Fibroblast of skin of scalp (primary cell): ENCODE data around the gene TUBGCP3.

ENCODE experiments used
- DNase-seq: peaks from one replicate; pipeline ENCODE4 v3.0.0-alpha.2; 2013

TUBGCP3 gene

GRCh38 chr13:112451512-112452379 lies 136.2 kb downstream of the TUBGCP3 start:
- DNase-seq = no peak

- no peak for DNase-seq
Observed at GRCh38 chr13:112450904-112451240, 137.1 kb downstream of the TUBGCP3 start.

- no peak for DNase-seq
Observed at GRCh38 chr13:112450118-112450903, 137.6 kb downstream of the TUBGCP3 start.

DNA sequence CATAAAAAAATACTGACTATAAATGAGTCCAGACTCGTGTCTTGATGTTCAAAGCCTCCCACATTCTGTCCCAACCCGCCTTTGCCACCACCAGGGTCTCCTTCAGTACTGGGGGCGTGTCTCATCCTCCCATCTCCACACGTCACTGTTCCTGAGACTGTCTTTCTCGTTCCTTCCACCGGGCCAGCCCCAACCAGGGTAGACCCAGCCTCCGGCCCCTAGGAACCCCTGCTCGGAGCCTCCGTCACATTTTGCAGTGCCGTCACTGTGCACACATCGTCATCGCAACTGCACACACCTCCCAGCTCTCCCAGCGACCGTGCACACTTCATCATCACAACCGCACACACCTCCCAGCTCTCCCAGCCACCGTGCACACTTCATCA lies 138.4 kb downstream of the TUBGCP3 start:
- no peak for DNase-seq

DNA sequence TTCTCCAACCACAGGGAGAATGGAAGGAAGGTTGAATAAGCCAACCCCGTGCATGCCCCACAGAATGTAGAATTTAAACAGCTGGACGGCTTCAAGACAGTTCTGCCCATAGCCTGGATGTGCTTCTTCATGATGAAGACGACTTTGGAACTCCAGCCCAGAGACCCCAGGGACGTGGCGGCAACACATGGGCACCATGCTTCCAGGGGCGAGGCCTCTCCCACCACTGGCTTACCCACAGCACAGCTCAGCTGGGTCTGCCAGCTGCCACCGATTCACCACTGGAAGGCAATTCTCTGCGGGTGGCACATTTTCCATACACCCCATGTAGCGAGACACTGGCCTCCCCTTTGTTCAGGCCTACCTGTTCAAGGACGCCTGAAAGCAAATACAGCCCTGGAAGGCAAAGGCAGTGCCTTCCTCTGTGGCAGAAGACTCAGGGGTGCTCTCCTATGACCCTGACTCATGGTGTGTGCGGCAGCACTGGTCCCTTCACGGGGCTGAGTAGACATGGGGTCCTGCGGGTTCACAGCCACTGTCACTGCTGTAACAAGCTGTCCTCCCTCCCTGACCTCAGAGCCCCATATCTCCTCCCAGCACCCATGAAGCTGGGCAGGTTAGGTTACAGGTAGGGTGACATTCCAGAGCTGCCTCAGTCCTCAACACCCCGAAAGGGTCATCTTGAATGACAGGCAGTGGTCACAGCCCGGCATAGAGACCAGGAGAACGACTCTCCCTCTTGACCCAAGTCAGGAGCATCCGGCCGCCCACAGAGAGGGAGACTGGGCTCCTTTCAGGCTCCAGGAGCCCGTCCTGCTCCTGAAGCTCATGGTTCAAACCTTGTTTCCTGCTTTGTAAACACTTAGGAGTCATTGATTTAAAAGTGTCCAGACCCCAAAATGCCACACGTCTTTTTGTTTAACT lies 139.1 kb downstream of the TUBGCP3 start:
- no peak for DNase-seq

GRCh38 chr13:112447761-112448603 lies 140.0 kb downstream of the TUBGCP3 start:
- DNase-seq = no peak

- DNase-seq = no peak
Observed at GRCh38 chr13:112447306-112447705, 140.6 kb downstream of the TUBGCP3 start.

DNA sequence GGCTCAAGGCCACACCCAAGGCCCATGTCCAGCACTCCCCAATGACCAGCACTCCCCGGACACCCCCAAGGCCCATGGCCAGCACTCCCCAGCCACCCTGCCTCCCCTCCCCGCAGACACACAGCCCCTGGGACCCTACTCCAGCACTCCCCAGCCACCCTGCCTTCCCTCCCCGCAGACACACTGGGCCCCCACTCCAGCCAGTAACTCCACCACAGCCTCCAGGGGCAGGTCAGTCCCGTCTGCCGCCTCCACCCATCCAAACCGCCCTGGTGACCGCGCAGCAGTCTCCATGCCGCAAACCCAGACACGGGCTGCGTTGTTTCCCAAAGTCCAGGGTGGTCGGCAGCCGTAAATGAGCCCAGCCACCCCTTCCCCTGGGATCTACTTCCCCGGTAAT lies 141.1 kb downstream of the TUBGCP3 start:
- DNase-seq = no peak

- DNase-seq = no peak
Observed at GRCh38 chr13:112446347-112446861, 141.5 kb downstream of the TUBGCP3 start.

GRCh38 chr13:112445411-112446271 lies 142.3 kb downstream of the TUBGCP3 start:
- no peak for DNase-seq

DNA sequence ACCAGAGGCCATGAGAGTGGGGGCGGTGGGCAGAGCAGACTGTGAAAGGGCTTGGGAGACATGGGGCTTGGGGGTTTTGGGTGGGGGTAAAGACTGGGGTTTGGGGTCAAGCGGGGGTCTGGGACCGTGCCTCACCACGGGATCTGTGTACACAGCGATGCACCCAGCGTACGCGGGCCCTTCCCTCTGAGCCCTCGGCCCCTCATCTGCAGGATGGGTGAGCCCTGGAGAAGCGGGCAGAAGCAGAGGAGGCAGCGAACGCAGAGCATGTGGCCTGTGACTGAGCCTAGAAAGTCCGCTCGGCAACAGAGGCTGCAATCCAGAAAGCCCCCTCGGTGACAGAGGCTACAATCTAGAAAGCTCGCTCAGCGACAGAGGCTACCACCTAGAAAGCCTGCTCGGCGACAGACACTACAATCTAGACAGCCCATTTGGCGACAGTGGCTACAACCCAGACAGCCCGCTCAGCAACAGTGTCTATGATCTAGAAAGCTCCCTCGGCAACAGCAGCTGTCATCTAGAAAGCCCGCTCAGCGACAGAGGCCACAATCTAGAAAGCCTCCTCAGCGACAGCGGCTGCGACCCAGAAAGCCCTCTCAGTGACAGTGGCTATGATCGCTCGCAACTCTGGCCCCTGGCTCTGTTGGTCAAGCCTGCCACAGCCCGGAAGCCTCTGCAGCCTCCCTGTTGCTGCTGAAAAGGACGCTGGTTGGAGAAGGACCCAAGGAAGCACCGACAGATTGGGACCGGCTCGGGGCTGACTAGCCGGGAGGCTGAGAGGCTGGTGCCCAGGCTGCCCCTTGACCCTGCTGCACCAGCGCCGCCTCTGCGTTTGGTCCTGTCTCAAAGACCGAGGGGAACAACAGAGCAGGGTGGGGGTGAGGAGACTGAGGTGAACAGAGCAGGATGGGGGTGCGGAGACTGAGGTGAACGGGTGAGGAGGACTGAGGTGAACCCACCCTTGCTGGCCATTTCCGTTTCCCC lies 143.2 kb downstream of the TUBGCP3 start:
- DNase-seq = no peak

DNA sequence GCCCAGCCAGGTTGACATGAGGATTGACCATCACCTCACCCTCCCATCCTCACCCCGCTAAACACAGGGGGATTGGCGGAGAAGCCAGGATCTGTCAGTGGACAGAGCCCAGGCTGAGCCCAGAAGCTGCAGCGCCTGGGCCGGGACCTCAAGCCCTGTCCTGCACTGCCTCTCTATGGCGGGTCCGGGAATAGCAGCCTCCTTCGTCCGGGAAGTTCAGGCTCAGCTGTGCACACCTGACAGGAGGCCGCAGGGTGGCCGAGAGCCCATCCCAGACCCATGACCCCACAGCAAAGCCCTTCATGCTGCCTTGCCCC lies 144.0 kb downstream of the TUBGCP3 start:
- DNase-seq = peak; percentile 38

GRCh38 chr13:112443191-112443994 lies 144.6 kb downstream of the TUBGCP3 start:
- peak; percentile 2 for DNase-seq

- no peak for DNase-seq
Observed at GRCh38 chr13:112442483-112443090, 145.4 kb downstream of the TUBGCP3 start.

GRCh38 chr13:112441779-112442310 lies 146.1 kb downstream of the TUBGCP3 start:
- no peak for DNase-seq

- no peak for DNase-seq
Observed at GRCh38 chr13:112441226-112441625, 146.7 kb downstream of the TUBGCP3 start.

DNA sequence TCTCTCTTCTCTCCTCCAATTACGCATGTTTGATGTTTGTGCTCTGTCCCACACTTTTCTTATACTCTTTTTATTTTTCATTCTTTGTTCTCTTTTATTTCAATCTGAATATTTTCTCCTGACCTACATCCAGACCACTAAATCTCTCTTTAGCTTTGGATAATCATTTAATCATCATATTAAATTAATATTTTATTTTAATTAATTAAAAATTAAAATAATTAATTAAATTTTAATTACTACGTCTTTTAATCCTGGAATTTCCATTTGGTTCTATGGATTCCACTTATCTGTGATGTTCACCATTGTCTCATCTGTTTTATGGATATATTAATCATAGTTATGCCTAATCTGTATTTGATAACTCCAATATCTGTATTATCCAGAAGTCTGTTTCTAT lies 149.4 kb downstream of the TUBGCP3 start:
- DNase-seq = no peak

GRCh38 chr13:112438094-112438493 lies 149.9 kb downstream of the TUBGCP3 start:
- DNase-seq = no peak
